Measurements from ENCODE around the gene DNASE1.

DNASE1 gene

GRCh38 chr16:3673676-3674377 is 19.3 kb downstream of the DNASE1 start:
- Histone ChIP-seq H3K56ac (ENCODE audit: low read length) (no peak overlapping the region), H3K18ac (ENCODE audit: low read length) (no peak overlapping the region), H3K27ac (ENCODE audit: low read depth, low read length) (no peak overlapping the region), H3K36me3 (ENCODE audit: control insufficient read depth, insufficient read depth, low read length) (peaks cover 20% of the 10 kb centered on the region), H3K23ac (ENCODE audit: low read length) (no peak overlapping the region), H3K79me1 (ENCODE audit: low read length) (no peaks in the 10 kb centered on the region), H3K4me1 (ENCODE audit: control insufficient read depth, low read depth, low read length) (no peaks in the 10 kb centered on the region), H3K4me2 (ENCODE audit: low read length) (no peak overlapping the region), H2BK5ac (ENCODE audit: low read length) (no peak overlapping the region), H2AK5ac (ENCODE audit: low read length) (no peak overlapping the region), H3K4me3 (ENCODE audit: low read length) (no peak overlapping the region), H4K5ac (ENCODE audit: low read length) (no peak overlapping the region), H4K8ac (ENCODE audit: low read depth, low read length) (no peak overlapping the region), H3K9ac (ENCODE audit: low read length) (no peak overlapping the region), H2BK120ac (ENCODE audit: low read depth, low read length) (no peak overlapping the region), H3K4ac (ENCODE audit: low read depth, low read length) (no peak overlapping the region), H3K79me2 (ENCODE audit: control insufficient read depth, insufficient read depth, low read length) (no peaks in the 10 kb centered on the region), H2BK15ac (replicated peaks; ENCODE audit: low read depth) (no peak overlapping the region), H3K27me3 (ENCODE audit: insufficient read depth, low read length, poor library complexity) (no peaks in the 10 kb centered on the region)
- DNase-seq: no peak
- WGBS (ENCODE audit: extremely low coverage, insufficient coverage, low lambda C conversion rate): no CpG with 5 or more reads among the region's 13 CpGs

- Histone ChIP-seq H3K27me3 (ENCODE audit: insufficient read depth, low read length, poor library complexity) (no peaks in the 10 kb centered on the region), H3K4me2 (ENCODE audit: low read length) (no peak overlapping the region), H2AK5ac (ENCODE audit: low read length) (no peak overlapping the region), H3K18ac (ENCODE audit: low read length) (no peak overlapping the region), H3K4me1 (ENCODE audit: control insufficient read depth, low read depth, low read length) (no peaks in the 10 kb centered on the region), H4K8ac (ENCODE audit: low read depth, low read length) (no peak overlapping the region), H3K23ac (ENCODE audit: low read length) (no peak overlapping the region), H3K9ac (ENCODE audit: low read length) (no peak overlapping the region), H3K27ac (ENCODE audit: low read depth, low read length) (no peak overlapping the region), H2BK5ac (ENCODE audit: low read length) (no peak overlapping the region), H3K4me3 (ENCODE audit: low read length) (no peak overlapping the region), H4K5ac (ENCODE audit: low read length) (no peak overlapping the region), H3K79me1 (ENCODE audit: low read length) (no peaks in the 10 kb centered on the region), H2BK15ac (replicated peaks; ENCODE audit: low read depth) (no peak overlapping the region), H2BK120ac (ENCODE audit: low read depth, low read length) (no peak overlapping the region), H3K4ac (ENCODE audit: low read depth, low read length) (no peak overlapping the region), H3K56ac (ENCODE audit: low read length) (no peak overlapping the region), H3K36me3 (ENCODE audit: control insufficient read depth, insufficient read depth, low read length) (peaks cover 17% of the 10 kb centered on the region), H3K79me2 (ENCODE audit: control insufficient read depth, insufficient read depth, low read length) (no peaks in the 10 kb centered on the region)
- DNase-seq: peak; percentile 13
- WGBS (ENCODE audit: extremely low coverage, insufficient coverage, low lambda C conversion rate): no CpG with 5 or more reads among the region's 34 CpGs
These were observed 20.2 kb downstream of the DNASE1 start for GRCh38 chr16:3674513-3675295.

DNA sequence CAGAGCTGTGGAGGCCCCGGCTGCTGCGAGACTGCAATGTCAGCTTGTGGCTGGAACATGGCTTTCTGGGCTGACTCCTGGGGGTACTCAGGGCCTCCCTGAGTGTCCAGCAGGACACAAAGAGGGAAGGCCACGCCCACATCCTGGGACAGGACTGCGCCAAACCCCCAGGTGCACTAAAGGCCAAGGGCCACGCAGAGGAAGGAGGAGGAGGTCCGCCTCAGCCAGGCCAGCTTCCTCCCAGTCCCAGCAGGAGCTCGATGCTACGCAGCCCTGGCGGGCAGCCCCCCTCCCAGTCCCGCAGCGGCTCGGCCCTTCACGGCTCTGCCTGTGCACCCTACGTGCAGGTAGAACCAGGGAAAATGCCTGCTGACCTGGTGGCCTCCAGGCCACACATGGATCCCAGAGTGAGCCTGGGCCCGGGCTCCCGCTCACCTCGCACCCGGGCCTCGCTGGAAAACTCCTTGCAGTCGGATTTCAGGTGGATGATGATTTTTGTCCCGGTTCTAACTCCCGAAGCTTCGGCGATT is 21.2 kb downstream of the DNASE1 start:
- peaks cover 18% of the 10 kb centered on the region for H3K36me3 ChIP-seq (ENCODE audit: control insufficient read depth, insufficient read depth, low read length)
- H2BK15ac ChIP-seq (replicated peaks; ENCODE audit: low read depth): no peak overlapping the region
- no CpG with 5 or more reads among the region's 24 CpGs for WGBS (ENCODE audit: extremely low coverage, insufficient coverage, low lambda C conversion rate)
- H3K56ac ChIP-seq (ENCODE audit: low read length): no peak overlapping the region
- H2AK5ac ChIP-seq (ENCODE audit: low read length): no peak overlapping the region
- H3K4me1 ChIP-seq (ENCODE audit: control insufficient read depth, low read depth, low read length): no peaks in the 10 kb centered on the region
- no peak overlapping the region for H3K27ac ChIP-seq (ENCODE audit: low read depth, low read length)
- no peak overlapping the region for H2BK120ac ChIP-seq (ENCODE audit: low read depth, low read length)
- H3K79me2 ChIP-seq (ENCODE audit: control insufficient read depth, insufficient read depth, low read length): no peaks in the 10 kb centered on the region
- H3K4ac ChIP-seq (ENCODE audit: low read depth, low read length): no peak overlapping the region
- no peak overlapping the region for H3K23ac ChIP-seq (ENCODE audit: low read length)
- DNase-seq: no peak
- no peak overlapping the region for H4K5ac ChIP-seq (ENCODE audit: low read length)
- no peaks in the 10 kb centered on the region for H3K79me1 ChIP-seq (ENCODE audit: low read length)
- no peak overlapping the region for H3K18ac ChIP-seq (ENCODE audit: low read length)
- no peak overlapping the region for H3K4me2 ChIP-seq (ENCODE audit: low read length)
- no peak overlapping the region for H3K9ac ChIP-seq (ENCODE audit: low read length)
- no peak overlapping the region for H2BK5ac ChIP-seq (ENCODE audit: low read length)
- H3K4me3 ChIP-seq (ENCODE audit: low read length): no peak overlapping the region
- no peaks in the 10 kb centered on the region for H3K27me3 ChIP-seq (ENCODE audit: insufficient read depth, low read length, poor library complexity)
- H4K8ac ChIP-seq (ENCODE audit: low read depth, low read length): no peak overlapping the region

DNA sequence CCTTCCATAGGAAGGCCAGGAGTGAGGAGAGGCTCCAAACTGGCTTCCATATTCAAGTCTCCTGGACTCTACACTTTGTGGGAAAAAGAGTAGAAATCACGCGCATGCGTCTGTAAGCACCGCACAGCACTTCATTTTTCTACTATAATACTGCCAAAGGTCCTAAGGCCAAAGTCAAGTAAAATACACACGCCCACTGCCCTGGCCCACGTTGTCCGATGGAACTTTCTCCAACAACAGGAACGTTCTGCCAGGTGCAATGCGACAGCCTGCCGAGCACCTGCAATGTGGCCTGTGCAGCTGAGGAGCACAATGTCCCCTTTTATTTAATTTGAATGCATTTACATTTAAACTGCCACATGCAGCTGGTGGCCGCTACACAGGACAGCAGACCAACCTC is 23.5 kb downstream of the DNASE1 start:
- no peak for DNase-seq
- Histone ChIP-seq H2BK120ac (ENCODE audit: low read depth, low read length) (no peak overlapping the region), H3K56ac (ENCODE audit: low read length) (no peak overlapping the region), H3K36me3 (ENCODE audit: control insufficient read depth, insufficient read depth, low read length) (peaks cover 17% of the 10 kb centered on the region), H3K4me2 (ENCODE audit: low read length) (no peak overlapping the region), H4K8ac (ENCODE audit: low read depth, low read length) (no peak overlapping the region), H3K27me3 (ENCODE audit: insufficient read depth, low read length, poor library complexity) (no peaks in the 10 kb centered on the region), H3K4ac (ENCODE audit: low read depth, low read length) (no peak overlapping the region), H2BK5ac (ENCODE audit: low read length) (no peak overlapping the region), H3K79me1 (ENCODE audit: low read length) (no peaks in the 10 kb centered on the region), H4K5ac (ENCODE audit: low read length) (no peak overlapping the region), H3K23ac (ENCODE audit: low read length) (no peak overlapping the region), H3K79me2 (ENCODE audit: control insufficient read depth, insufficient read depth, low read length) (no peaks in the 10 kb centered on the region), H2AK5ac (ENCODE audit: low read length) (no peak overlapping the region), H3K27ac (ENCODE audit: low read depth, low read length) (no peak overlapping the region), H3K9ac (ENCODE audit: low read length) (no peak overlapping the region), H3K4me1 (ENCODE audit: control insufficient read depth, low read depth, low read length) (no peaks in the 10 kb centered on the region), H2BK15ac (replicated peaks; ENCODE audit: low read depth) (no peak overlapping the region), H3K18ac (ENCODE audit: low read length) (no peak overlapping the region), H3K4me3 (ENCODE audit: low read length) (no peak overlapping the region)
- WGBS (ENCODE audit: extremely low coverage, insufficient coverage, low lambda C conversion rate): no CpG with 5 or more reads among the region's 11 CpGs

GRCh38 chr16:3681206-3681605 is 26.7 kb downstream of the DNASE1 start:
- H3K4me1 ChIP-seq (ENCODE audit: control insufficient read depth, low read depth, low read length): no peaks in the 10 kb centered on the region

More at GRCh38 chr16:3681206-3681605, 26.7 kb downstream of the DNASE1 start:
- WGBS (ENCODE audit: extremely low coverage, insufficient coverage, low lambda C conversion rate): no CpG with 5 or more reads among the region's 3 CpGs
- Histone ChIP-seq H2BK15ac (replicated peaks; ENCODE audit: low read depth) (no peak overlapping the region), H3K79me1 (ENCODE audit: low read length) (no peaks in the 10 kb centered on the region), H3K4ac (ENCODE audit: low read depth, low read length) (no peak overlapping the region), H3K27ac (ENCODE audit: low read depth, low read length) (no peak overlapping the region), H3K18ac (ENCODE audit: low read length) (no peak overlapping the region), H3K9ac (ENCODE audit: low read length) (no peak overlapping the region), H2AK5ac (ENCODE audit: low read length) (no peak overlapping the region), H3K4me2 (ENCODE audit: low read length) (no peak overlapping the region), H2BK120ac (ENCODE audit: low read depth, low read length) (no peak overlapping the region), H2BK5ac (ENCODE audit: low read length) (no peak overlapping the region), H3K27me3 (ENCODE audit: insufficient read depth, low read length, poor library complexity) (no peaks in the 10 kb centered on the region), H3K23ac (ENCODE audit: low read length) (no peak overlapping the region), H4K5ac (ENCODE audit: low read length) (no peak overlapping the region), H3K4me3 (ENCODE audit: low read length) (no peak overlapping the region), H3K79me2 (ENCODE audit: control insufficient read depth, insufficient read depth, low read length) (no peaks in the 10 kb centered on the region), H3K56ac (ENCODE audit: low read length) (no peak overlapping the region), H4K8ac (ENCODE audit: low read depth, low read length) (no peak overlapping the region), H3K36me3 (ENCODE audit: control insufficient read depth, insufficient read depth, low read length) (peaks cover 17% of the 10 kb centered on the region)
- no peak for DNase-seq
